Fibroblast of lung (primary cell): ENCODE data around the gene SUFU.

ENCODE experiments used
- CTCF ChIP-seq, 2 donors: IDR thresholded peaks in 1 of 2; conservative IDR thresholded peaks in 1 of 2; 1 replicate in 1 of 2; 2 replicates in 1 of 2; pipeline ENCODE4 v1.5.1; 2011 to 2012; ENCODE audit warnings: low read length in 2 of 2, control low read depth in 1 of 2, inconsistent platforms in 1 of 2, low read depth in 1 of 2, mild to moderate bottlenecking in 1 of 2
- EZH2 ChIP-seq: IDR thresholded peaks from 2 replicates; pipeline ENCODE4 v1.5.1; 2012; ENCODE audit warnings: low read length, control low read depth, mild to moderate bottlenecking; ENCODE audit errors: missing control alignments

GRCh38 chr10:102681696-102682095 lies 177.9 kb downstream of the SUFU start:
- TF ChIP-seq CTCF (conservative IDR thresholded peaks at IDR 0.05 in 1 of 2, IDR thresholded peaks at IDR 0.05 in 1 of 2; ENCODE audit: low read depth in 1 of 2, low read length in 2 of 2) (no peak), EZH2 (no peak)
